ENCODE measurements around the gene INO80D.
A peak's percentile ranks its signal among the peaks of the same experiment; 100 is the strongest.
"Not testable (repeated sequence)": the region's sequence is repeated elsewhere in the genome, so short reads cannot be mapped to it uniquely, and the experiment has no call there.

The INO80D gene

DNA sequence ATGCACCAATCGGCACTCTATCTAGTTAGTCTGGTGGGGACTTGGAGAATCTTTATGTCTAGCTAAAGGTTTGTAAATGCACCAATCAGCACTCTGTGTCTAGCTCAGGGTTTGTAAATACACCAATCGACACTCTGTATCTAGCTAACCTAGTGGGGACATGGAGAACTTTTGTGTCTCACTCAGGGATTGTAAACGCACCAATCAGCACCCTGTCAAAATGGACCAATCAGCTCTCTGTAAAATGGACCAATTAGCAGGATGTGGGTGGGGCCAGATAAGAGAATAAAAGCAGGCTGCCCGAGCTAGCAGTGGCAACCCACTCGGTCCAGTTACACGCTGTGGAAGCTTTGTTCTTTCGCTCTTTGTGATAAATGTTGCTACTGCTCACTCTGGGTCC, 108.3 kb downstream of the INO80D start:
- DNase-seq (ENCODE audit: low spot score) = not testable (repeated sequence)

DNA sequence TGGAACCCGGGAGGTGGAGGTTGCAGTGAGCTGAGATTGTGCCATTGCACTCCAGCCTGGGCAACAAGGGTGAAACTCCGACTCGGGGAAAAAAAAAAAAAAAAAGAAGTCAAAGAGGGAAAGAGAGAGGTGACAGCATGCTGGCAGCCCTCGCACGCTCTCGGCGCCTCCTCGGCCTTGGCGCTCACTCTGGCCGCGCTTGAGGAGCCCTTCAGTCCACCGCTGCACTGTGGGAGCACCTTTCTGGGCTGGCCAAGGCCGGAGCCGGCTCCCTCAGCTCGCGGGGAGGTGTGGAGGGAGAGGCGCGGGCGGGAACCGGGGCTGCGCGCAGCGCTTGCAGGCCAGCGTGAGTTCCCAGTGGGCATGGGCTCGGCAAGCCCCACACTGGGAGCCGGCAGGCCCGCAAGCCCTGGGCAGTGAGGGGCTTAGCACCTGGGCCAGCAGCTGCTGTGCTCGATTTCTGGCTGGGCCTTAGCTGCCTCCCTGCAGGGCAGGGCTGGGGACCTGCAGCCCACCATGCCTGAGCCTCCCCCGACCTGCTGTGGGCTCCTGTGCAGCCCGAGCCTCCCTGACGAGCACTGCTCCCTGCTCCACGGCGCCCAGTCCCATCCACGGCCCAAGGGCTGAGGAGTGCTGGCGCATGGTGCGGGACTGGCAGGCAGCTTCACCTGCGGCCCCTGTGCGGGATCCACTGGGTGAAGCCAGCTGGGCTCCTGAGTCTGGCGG, 108.9 kb downstream of the INO80D start:
- DNase-seq (ENCODE audit: low spot score) = not testable (repeated sequence)

DNA sequence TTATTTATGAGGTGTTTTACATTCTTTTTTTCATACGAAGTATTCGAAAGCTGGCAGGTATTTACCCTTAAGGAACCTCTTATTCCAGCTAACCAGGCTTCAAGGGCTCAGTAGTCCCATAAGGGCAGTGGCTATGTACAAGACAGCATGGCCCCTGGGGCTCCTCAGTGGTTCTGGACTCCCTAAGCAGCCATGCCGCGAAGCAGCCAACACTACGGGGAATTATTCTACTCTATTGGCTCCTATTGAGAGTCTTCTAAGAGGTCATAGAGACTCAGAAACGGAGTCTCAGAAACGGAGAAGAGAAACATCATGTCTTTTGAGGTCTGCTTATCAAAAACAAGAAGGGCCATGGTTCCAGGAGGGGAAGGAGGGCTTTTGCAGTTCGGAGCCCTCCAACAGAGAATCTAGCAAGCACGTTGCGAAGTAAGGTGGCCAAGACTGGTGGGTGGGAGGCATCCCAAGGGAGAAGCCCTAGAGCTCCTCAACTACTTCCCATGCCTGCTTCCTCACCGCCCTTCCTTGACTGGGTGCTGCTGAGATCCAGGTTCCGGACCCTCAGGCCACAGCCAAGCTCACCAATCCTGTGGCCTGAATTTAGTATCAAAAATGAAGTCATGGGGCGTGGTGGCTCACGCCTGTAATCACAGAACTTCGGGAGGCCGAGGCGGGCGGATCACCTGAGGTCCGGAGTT, 109.7 kb downstream of the INO80D start:
- no peak for DNase-seq (ENCODE audit: low spot score)

DNA sequence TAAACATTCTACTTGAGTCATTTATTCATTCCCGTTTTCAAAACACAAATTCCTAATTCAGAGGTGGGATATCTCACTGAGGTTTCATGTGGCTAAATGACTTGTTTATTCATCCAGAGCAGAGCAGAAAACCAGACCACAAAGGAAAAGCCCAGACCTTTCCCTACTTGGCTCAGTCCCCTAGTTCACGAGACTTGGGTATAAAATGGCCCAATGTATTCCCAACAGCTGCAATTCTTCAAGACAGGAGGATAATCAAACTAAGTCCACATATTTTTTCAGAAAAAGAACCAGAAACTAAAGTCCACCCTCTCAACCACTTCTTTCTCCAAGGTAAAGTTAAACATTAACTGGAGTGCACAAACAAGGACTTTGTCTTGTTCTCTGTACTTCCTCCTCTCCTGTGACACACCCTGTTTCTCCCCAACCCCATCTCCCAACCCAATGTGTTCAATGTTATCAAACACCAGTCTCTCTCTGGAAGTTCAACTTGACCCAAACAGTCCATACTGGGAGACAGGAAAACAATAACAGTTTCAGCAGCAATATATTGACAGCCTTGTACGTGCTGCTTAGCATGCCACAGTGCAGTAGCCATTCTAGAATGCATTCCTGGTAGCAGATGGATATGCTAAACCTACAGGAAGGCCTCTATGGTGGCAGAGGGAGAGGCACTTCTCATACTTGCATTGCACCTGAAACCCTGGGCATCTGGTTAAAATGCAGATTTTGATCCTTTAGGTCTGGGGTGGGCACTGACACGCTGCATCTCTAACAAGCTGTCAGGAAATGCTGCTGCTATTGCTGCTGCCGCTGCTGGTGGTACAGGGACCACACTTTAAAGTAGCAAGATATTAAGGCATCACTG, 110.7 kb downstream of the INO80D start:
- DNase-seq (ENCODE audit: low spot score) = no peak

DNA sequence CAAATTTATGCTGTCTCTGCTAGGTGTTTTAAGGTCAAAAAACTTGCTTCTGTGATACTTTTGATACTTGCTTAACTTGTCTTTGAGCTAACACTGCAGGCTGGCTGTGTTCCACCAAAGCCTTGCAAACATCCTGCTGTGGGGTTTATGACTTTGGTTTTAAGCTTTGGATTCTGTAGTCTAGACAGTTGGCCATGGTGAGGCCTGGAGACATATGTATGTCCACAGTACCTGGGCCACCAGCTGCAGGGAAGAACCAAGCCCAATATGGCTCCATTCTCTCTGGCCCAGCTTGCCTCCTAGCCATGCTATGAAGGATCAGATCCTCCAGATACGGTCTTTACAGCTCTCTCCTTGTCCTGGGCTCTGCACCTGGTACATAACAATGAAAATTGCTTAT, 113.9 kb downstream of the INO80D start:
- no peak for DNase-seq (ENCODE audit: low spot score)

DNA sequence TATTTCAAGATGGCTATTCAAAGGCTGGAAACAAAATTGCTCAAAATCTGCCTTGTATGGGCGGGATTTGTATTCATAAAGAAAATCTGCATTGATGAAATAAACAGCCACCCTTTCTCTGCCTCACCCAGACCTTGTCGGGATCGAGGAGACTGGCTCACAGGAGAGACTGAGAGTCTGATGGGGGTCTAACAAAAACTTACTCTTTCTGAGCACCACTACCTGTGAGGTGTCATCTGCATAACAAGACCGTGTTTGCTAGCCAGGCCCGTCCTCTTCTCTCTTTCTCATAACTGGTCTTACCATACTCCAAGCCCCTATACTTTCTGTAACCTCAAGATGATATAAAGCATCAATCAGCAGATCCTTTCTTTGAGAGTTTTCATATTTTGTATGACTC, 115.6 kb downstream of the INO80D start:
- no peak for DNase-seq (ENCODE audit: low spot score)

DNA sequence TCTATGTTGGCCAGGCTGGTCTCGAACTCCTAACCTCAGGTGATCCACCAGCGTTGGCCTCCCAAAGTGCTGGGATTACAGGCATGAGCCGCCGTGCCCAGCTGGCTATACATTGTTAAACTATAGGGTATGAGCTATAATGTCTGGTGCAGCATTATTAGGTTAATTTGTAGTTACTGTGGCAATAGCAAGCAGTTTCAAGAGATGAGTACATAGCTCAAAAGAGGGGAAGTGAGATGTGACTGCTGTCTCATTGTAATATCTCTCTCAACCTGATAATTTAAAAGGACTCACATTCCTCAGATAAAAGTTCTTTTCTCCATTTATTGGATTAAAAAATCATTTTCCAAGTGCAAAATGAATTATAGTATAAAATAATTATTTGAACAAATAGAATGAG, 116.4 kb downstream of the INO80D start:
- DNase-seq (ENCODE audit: low spot score) = no peak

DNA sequence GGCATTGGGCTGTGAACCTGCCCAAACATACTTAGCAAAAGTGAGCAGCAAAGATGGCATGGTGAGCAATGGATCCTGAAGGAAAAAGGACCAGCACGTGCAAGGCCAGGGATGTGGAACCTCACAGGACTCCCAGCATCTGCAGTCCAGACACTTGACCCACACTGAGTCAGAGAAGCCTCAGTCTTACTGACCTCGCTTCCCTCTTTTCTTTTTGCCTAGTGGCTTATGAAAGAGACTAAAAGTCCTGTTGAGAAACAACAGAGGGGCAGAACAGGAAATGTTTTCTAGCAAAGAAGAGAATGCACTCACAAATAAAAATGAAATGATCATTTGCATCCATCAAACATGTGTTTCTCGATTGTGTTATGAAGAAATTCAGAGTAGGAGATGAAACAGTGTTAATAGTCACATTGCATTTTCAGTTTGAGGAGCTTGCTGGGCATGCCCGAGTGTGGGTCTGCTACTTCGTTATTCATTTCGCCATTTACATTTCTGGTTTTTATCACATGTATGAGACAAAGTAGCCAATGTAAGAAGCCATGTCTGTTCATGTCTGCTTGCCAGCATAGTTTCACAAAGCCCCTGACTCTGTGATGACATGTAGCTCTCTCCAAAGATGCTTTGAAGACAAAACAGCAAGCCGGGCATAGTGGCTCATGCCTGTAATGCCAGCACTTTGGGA, 118.4 kb downstream of the INO80D start:
- no peak for DNase-seq (ENCODE audit: low spot score)

DNA sequence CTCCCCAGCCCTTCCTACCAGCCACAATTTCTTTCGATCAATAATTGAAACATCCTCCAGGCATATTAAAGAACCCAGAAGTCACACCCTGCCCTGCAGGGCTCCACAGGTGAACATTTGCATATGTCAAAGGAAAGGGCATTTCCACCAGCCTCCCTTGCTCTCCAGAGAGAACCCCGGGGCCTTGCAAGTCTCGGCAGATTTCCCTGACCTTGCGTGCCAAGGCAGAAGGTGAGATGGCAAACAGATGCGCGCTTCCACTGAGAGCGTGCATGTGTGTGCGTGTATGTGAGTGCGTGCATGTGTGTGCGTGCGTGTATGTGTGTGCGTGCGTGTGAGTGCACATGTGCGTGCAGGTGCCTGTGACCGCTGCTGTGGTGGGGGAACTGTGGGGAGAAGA, 120.3 kb downstream of the INO80D start:
- no peak for DNase-seq (ENCODE audit: low spot score)

DNA sequence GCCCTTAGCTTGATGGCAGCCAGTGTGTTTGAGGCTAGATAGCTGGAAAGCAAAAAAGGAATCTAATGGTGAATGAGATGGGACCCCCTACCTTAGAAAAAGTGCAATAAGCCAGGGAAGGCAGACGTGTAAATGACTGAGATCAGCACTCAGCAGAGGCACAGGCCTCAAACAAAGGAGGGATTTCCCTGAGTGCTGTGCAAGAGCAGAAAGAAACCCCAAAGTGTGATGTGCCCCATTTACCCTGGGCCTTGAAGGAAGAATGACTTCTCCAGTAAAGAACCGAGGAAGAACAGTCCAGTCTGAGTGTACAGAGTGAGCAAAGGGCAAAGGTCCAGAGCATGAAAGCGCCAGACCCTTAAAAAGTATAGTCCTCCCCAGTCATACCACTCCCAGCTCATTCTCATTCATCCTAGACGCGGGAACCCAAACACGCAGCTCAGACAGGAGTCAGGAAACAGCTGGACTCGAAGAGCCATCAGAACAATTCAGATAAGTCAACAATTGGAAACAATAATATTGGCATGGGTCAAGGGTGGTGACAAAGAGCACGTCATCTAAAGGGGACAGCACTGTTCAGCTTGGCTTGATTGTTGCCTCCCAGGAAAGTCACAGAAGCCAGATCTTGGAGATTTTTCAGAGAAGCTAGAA, 121.7 kb downstream of the INO80D start:
- DNase-seq (ENCODE audit: low spot score) = no peak

DNA sequence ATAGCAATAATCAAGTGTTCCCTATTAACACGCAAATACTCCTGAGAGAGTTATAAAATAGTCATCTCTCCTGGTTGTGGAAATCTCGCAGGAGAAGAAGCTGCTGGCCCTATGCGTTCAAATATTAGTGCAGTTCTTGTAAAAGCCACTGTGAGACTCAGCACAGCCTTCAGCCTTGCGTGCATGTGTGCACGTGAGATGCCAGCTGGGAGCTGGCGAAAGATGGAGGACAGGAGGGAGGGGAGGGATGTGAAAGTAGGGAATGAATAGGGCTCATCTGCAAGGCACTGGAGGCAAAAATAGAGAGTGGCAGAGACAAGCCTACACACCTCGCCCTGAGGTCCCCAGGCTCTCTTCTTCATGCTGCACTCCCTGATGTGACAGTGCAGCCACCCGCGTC, 126.5 kb downstream of the INO80D start:
- DNase-seq (ENCODE audit: low spot score) = no peak

DNA sequence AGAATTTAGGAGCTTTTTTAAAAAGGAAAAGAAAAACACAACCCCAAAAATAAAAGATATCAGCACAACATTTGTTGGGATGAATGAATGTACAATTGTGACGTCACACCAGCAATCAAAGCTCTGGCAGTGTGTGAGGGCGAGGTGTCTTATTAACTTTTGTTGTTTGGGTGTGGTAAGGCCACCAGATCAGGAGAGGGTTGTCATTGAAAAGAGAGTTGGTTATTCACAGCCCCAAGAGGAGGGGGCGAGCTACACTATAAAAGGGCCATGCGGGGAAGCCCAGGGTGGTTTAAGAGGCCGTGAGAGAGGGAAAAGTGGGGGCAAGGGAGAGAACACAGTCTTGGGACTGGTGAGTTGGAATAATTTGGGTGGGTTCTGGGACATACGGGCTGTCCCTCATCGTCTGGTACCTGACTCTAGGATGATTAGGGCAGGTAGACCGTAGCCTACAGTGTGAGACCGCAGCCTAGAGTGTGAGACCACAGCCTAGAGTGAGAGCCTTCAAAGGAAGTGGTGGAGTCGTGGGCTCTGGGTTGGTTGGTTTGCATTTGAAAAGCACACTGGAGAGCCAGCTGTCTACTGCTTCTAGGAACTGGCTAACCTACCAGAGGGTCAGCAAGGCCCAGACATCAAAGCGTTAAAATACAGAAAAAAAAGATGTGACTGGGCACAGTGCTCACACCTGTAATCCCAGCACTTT, 128.4 kb downstream of the INO80D start:
- no peak for DNase-seq (ENCODE audit: low spot score)

DNA sequence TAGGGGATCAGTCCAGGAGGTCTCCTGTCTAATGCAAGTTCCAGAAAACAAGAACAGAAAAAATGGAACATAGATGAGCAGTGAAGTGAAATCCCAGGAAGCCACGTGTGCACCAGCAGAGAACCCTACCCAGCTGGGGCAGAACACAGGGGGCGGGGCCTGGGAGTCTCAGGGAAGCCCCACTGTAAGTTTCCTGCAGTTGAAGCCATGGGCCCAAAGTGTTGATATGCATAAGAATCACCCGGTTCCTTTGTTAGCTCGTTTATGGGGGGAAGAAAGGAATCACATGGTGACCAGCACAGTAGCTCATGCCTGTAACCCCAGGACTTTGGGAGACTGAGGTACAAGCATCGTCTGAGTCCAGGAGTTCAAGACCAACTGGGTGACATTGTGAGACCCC, 131.3 kb downstream of the INO80D start:
- DNase-seq (ENCODE audit: low spot score) = no peak

DNA sequence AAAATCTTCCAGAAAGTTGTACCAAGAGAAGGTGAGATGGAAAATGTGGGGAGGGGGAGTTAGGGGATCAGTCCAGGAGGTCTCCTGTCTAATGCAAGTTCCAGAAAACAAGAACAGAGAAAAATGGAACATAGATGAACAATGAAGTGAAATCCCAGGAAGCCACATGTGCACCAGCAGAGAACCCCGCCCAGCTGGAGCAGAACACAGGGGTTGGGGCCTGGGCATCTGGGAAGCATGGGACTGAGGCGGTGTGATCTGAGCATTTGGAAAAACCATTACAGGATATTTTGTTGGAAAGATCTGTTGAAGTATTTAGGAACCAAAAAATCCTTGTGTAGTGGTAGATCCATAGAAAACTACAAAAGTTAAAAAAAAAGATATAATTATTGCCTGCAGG, 133.7 kb downstream of the INO80D start:
- no peak for DNase-seq (ENCODE audit: low spot score)

DNA sequence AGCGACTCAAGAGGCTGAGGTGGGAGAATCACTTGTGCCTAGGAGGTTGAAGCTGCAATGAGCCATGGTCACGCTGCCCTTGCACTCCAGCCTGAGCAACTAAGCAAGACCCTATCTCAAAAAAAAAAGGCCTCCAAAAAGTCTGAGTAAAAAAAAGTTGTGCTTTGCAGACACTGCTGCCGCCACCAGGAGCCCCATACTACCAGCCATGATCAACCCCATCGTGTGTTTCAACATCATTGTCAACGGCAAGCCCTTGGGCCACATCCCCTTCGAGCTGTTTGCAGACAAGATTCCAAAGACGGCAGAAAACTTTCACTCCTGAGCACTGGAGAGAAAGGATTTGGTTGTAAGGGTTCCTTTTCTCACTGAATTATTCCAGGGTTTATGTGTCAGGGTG, 137.1 kb downstream of the INO80D start:
- no peak for DNase-seq (ENCODE audit: low spot score)

DNA sequence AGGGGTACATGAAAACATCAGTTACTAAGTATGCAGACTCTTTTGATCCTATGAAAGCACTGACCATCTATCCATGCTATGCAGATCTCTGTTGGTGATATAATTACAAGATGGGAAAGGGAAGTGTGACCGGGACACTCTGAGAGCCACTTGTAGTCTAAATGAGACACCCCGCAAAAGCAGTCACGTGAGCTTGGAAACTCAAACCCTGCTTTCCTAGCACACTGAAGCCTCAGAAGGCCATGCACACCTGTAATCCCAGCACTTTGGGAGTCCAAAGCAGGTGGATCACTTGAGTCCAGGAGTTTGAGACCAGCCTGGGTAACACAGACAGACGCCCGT, 137.5 kb downstream of the INO80D start:
- DNase-seq (ENCODE audit: low spot score) = no peak

DNA sequence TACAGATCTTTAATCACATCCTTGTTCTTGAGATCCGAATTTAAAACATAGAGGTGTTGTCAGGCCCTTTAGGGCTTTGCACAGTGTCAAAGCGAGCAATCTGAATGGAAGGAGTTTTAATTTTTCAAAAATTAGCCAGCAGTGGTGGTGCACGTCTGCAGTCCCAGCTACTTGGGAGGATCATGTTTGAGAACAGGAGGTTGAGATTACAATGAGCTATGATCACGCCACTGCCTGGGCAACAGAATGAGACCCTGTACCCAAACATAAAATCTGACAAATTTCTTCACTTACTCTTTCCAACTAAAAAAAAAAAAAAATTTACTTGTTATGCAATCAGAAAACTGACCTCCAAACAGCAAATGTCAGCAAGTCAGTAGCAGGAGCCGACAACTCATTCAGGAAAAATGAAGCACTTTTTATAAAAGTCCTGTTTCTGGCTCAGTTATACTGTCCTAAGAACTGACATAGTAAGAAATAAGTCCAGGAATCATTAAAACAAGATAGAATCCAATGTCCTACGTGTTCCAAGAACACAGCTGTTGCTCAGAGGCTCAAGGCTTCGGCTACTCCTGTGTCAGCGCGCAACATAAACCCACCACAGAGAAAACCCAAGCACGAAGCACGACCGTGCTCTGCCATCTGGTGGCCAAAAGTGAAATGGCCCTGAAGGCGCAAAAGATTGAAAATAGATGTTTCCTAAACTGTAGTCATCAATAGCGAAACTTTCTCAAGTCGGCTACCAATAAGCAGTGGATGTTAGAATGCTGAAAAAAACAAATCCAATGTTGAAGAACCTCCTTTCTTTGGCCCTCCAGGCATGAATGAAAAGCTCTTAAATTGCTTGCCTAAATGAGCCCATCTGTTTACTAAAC, 138.1 kb downstream of the INO80D start:
- peak; percentile 40 for DNase-seq (ENCODE audit: low spot score)

DNA sequence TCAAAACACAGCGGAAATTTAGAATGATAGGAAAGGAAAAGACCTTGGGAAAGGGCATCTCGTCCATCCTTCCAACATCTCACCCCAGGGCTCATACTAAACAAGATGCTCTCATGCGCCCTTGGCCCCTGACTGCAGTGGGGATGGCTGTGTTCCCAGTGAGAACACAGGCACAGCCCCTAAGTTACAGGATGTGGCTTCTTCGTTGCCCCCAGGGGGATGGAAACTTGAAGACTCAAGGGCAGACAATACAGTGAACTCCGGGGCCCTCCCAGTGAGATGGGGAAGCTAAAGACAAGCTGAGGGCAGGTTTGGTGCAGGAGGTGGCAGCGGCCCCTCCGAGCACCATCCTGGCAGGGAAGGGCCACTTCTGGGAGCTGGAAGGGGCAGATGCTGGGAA, 139.7 kb downstream of the INO80D start:
- DNase-seq (ENCODE audit: low spot score) = no peak

Data from pons (tissue), 1 donor.